Medulla oblongata (tissue), 1 donor: Measurements from ENCODE around the gene AP1AR.
"Not testable (repeated sequence)": the region's sequence is repeated elsewhere in the genome, so short reads cannot be mapped to it uniquely, and the experiment has no call there.

ENCODE experiments used
- DNase-seq: peaks from one replicate; pipeline ENCODE4 v3.0.0-alpha.2; 2015; ENCODE audit errors: extremely low spot score

The AP1AR gene

DNA sequence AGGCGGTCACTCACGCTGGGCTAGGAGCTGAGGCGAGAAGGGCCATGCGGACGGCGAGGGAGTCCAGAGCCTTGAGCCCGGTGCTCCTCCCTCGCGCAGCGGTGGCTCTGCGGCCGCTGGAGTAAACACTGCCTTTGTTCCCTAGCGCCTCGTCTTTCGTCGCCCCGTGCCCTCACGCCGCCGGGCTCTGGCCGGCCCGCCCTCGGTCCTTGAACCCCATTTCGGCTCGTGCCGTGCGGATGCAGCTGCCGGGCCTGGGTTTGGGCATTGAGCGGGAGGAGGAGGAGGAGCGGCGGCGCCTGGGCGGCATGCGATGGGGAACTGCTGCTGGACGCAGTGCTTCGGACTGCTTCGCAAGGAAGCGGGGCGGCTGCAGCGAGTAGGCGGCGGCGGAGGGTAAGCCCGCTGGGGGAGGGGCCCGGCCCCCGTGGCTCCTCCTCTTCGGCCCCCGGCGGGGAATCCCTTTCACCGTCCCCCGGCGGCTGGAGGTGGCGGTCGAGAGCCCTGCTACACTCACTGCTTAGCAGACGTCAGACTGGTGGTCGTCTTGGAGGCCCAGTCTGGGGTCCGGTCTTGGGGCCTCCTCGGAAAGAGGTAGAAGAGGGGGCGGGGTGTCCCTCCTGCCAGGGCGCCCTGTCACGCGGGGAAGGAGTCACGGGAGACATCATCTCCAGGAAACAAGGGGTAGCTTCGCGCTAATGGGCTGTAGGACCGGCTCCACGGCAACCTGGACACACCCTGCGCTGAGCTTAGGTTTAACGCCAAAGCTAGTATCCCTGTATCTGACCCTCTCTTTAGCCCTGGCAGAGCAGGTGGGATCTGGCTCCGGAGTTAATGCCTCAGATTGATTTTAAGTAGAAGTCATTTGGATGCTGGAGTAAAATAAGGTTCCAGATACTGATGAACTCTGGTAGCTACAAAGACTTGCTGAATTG, at the start of gene AP1AR:
TSS of gene AP1AR (plus strand) at position 9 of the 935 bp plus-strand sequence. CDS start at position 314, 305 bp downstream.
- DNase-seq, result peak; percentile 82

DNA sequence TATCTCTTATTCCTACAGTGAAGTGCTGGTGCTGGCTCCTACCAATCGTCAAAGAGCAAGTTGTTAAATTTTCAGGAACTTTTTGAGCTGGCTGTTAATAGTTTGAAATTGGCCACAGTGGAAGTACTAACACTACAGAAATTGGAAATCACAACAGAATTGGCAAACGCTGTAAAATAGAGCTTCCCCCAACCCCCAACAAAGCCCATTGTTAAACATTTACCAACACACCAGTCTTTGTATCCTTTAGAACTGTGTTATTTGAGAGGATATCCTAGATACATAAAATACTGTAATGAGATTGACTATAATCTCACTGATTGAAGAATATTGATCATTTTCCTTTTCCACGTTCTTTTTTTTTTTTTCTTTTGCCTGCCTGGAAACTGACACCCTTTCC, 49.0 kb upstream of the AP1AR start:
- DNase-seq, result peak; percentile 67

- no peak for DNase-seq
Observed at GRCh38 chr4:112183252-112183651, 48.3 kb upstream of the AP1AR start.

DNA sequence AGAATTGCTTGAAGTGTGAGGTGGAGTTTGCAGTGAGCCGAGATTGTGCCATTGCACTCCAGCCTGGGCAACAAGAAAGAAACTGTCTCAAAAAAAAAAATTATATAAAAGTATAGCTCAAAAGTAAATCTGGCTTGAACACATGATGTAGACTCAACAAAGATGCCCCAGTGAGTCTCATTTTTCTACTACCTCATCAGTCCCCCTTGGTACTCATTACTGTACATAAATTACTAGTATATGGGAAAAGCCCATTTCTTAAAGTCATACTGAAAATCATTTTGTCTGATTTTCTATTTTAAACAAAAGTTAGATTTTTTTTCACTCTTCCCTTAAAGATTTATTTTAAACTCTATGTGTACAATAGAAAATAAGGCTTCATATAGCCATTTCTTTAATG, 47.1 kb upstream of the AP1AR start:
- DNase-seq, result no peak

GRCh38 chr4:112185334-112185733, 46.3 kb upstream of the AP1AR start:
- no peak for DNase-seq

- DNase-seq, result no peak
Observed at GRCh38 chr4:112185740-112186670, 45.6 kb upstream of the AP1AR start.

- DNase-seq, result peak; percentile 14
Observed at GRCh38 chr4:112189754-112190153, 41.8 kb upstream of the AP1AR start.

- DNase-seq, result no peak
Observed at GRCh38 chr4:112190684-112191083, 40.9 kb upstream of the AP1AR start.

GRCh38 chr4:112196461-112196860, 35.1 kb upstream of the AP1AR start:
- no peak for DNase-seq

DNA sequence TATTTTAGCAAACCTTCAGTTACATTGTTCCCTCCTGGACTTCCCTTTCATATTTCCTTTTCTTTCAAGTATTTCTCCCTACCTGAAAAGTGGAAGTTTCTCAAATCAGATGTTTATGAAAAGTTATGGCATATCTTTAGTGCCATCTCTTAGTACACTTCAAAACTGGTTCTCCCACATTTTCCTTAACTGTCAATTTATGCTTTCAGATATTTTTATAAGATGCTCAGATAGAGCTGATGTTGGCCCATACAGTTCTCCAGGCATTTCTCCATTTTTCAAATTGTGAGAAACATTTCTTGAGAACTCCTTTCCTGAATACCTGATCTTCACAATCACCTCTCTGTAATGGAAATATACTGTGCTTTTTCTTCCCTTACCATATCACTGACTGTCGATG, 32.5 kb upstream of the AP1AR start:
- DNase-seq, result no peak

DNA sequence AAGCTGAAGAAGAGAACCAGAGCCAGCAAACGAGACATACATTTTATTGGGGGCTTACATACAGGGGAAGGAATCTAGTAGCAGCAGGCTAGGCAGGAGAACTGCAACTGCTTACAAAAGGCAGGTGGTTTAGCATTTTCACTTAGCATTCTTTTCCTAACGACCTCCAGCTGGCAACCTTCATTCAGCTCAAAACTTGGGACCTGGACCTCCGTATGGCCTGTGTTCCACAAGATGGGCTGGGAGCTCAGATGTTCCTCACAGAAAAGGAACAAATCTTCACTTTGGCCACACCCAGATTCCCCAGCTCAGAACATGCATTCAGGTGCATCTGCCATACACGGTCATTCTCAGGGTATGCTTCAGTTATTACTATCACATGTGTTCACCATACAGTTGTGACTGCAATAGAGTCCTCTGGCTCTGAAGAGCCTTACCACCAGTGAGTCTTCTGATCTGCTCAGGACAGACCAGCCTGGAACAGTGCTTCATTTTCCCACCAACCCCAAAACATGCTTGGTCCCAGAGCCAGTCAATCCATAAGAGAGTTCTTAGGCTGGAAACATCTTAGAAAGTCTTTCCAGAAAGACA, 29.6 kb upstream of the AP1AR start:
- DNase-seq, result no peak

- DNase-seq, result no peak
Observed at GRCh38 chr4:112203593-112203992, 28.0 kb upstream of the AP1AR start.

DNA sequence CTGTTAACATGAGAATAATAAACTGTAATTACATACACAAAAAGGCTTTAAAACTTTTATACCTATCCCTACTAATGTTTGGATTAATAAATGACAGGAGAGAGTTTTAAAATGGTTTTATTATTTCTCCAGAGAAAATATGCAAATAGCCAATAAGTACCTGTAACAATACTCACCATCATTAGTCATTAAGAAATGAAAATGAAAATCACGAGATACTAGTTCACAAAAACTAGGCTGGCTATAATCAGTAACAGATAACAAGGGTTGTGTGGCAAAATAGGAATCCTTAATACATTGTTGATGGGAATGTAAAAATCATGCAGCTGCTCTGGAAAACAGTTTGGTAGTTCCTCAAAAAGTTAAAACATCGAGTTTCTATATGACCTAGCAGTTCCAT, 25.2 kb upstream of the AP1AR start:
- no peak for DNase-seq

DNA sequence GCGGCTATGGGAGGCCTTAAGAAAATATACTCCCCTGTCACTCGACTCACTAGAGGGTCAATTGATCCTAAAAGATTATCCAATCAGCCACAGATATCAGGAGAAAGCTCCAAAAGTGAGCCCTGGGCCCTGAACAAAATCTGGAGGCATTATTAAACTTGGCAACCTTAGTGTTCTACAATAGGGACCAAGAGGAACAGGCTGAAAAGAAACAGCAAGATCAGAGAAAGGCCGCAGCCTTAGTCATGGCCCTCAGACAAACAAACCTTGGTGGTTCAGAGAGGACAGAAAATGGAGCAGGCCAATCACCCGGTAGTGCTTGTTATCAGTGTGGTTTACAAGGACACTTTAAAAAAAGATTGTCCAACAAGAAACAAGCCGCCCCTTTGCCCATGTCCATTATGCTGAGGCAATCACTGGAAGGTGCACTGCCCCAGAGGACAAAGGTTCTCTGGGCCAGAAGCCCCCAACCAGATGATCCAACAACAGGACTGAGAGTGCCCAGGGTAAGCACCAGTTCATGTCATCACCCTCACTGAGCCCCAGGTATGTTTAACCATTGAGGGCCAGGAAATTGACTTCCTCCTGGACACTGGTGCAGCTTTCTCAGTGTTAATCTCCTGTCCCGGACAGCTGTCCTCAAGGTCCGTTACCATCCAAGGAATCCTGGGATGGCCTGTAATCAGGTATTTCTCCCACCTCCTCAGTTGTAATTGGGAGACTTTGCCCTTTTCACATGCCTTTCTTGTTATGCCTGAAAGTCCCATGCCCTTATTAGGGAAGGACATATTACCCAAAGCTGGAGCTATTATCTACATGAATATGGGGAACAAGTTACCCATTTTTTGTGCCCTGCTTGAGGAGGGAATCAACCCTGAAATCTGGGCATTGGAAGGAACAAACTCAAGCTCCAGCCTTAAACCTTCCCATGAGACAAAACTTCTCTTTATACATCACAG, 23.2 kb upstream of the AP1AR start:
- DNase-seq, result not testable (repeated sequence)

GRCh38 chr4:112210777-112211176, 20.8 kb upstream of the AP1AR start:
- no peak for DNase-seq

GRCh38 chr4:112213091-112213490, 18.5 kb upstream of the AP1AR start:
- DNase-seq, result no peak

GRCh38 chr4:112213856-112214255, 17.7 kb upstream of the AP1AR start:
- no peak for DNase-seq

- no peak for DNase-seq
Observed at GRCh38 chr4:112214390-112215264, 17.0 kb upstream of the AP1AR start.

GRCh38 chr4:112219826-112220366, 11.7 kb upstream of the AP1AR start:
- no peak for DNase-seq
